Neural cell (in vitro differentiated cells): ENCODE measurements around the gene ODAD3.

Experiments used
- CTCF ChIP-seq: fragments of 450-650 bp; IDR thresholded peaks from 2 replicates; pipeline ENCODE4 v1.5.1; 2014; ENCODE audit warnings: antibody characterized with exemption, mild to moderate bottlenecking, moderate library complexity; ENCODE audit not compliant: poor library complexity, severe bottlenecking
- EP300 ChIP-seq: fragments of 450-650 bp; conservative IDR thresholded peaks from 2 replicates; pipeline ENCODE4 v1.6.1; 2014; ENCODE audit warnings: antibody characterized with exemption, mild to moderate bottlenecking, moderate library complexity; ENCODE audit not compliant: poor library complexity, severe bottlenecking
- EZH2 ChIP-seq: fragments of 200-600, 300-800 bp; shearing (Covaris generic), sonication (generic); IDR thresholded peaks from 2 replicates; pipeline ENCODE4 v1.6.1; 2014; ENCODE audit warnings: antibody characterized with exemption, low read length, borderline replicate concordance, mild to moderate bottlenecking; ENCODE audit not compliant: insufficient read depth, poor library complexity, severe bottlenecking
- POLR2AphosphoS5 ChIP-seq: IDR thresholded peaks from 2 replicates; pipeline ENCODE4 v1.6.1; 2012
- RAD21 ChIP-seq: fragments of 450-650 bp; conservative IDR thresholded peaks from 2 replicates; pipeline ENCODE4 v1.6.1; 2014; ENCODE audit warnings: antibody characterized with exemption, mild to moderate bottlenecking, moderate library complexity
- SMC3 ChIP-seq: fragments of 450-650 bp; conservative IDR thresholded peaks from 2 replicates; pipeline ENCODE4 v1.6.1; 2014; ENCODE audit warnings: antibody characterized with exemption, mild to moderate bottlenecking, moderate library complexity; ENCODE audit not compliant: poor library complexity

GRCh38 chr19:11375143-11375948 lies 59.6 kb downstream of the ODAD3 start:
- TF ChIP-seq CTCF (no peak), RAD21 (no peak), EP300 (no peak), EZH2 (no peak), POLR2AphosphoS5 (no peak), SMC3 (no peak)
